GM18873 (cell line): Measurements from ENCODE around the gene SI.
"Not testable (repeated sequence)": the region's sequence is repeated elsewhere in the genome, so short reads cannot be mapped to it uniquely, and the experiment has no call there.

Source experiments
- ATAC-seq: cut with Tn5 transposase; IDR thresholded peaks from one replicate; pipeline ENCODE4 v1.9.1; 2021; ENCODE audit warnings: mild to moderate bottlenecking, moderate library complexity, moderate number of reproducible peaks; ENCODE audit not compliant: unreplicated experiment, low FRiP score

The SI gene

DNA sequence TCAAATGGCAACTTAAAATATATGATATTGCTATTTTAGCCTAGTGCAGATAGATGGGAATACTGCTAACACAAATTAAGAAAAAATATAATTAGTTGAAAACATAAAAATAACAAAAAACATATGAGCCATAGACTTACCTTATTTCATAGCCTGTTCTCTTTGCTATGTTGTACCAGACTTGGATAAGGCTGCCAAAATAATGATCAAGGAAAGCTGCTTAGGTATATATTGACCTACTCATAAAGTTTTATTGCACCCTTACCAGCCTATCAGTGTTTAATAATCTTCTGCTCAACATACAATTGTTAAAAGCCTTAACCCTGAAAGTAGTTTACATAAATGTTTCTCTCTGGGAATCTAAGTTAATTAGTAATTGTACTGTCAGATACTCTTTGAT lies at the start of gene SI:
Gene SI (minus strand): TSS at position 204 of the 400 bp plus-strand sequence. CDS start 2,484 bp downstream, outside the sequence.
- ATAC-seq = no peak

DNA sequence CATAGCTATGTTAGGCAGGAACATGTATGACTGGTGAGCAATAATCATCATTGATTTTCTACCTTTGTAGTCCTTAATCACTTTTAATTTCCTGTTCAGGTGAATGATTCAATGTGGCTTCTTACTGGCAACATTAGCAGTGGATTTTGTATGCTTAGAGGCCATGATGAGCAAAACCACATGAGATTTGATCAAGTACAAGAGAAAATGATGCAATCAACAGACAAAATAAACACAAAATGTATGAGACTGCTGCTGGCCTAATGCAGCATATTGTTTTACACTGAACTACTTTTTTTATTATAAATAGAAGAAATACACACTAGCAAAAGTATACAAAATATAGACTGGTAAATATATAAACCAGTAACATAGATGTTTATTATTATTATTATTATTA lies 47.5 kb upstream of the SI start:
- no peak for ATAC-seq

DNA sequence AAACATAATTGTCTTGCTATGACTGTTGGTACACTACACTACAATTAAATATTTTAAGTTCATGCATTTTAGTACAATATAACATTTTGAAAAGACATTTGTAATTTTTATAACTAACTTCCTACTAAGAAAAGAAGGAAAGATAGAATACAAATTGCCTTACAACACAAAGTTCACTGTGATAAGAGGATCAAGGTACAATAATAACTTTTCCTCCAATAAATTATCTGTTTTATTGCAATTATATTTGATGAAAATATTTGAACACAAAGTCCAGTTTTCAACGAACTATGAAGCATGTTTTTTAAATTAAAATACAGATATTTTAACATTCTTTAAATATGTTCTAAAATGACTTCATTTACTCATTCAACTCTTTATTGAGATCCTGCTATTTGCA lies 33.1 kb upstream of the SI start:
- ATAC-seq = no peak

DNA sequence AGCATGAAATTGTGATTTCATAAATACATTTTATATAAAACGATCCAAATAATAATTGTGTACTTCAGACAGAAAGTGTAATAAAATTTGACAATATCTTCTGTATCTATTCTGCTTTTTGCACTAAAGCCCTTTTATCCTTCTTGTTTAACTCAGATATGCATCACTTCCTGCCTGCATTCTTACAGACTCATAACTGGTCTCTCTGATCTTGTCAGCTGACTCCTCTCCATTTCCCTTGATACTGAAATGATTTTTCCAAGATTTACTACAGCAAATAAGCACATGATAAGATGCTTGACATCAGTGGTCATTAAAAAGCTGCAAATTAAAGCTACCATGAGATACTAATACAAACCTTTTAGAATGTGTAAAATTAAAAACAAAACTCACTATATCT lies 25.3 kb upstream of the SI start:
- ATAC-seq = no peak

DNA sequence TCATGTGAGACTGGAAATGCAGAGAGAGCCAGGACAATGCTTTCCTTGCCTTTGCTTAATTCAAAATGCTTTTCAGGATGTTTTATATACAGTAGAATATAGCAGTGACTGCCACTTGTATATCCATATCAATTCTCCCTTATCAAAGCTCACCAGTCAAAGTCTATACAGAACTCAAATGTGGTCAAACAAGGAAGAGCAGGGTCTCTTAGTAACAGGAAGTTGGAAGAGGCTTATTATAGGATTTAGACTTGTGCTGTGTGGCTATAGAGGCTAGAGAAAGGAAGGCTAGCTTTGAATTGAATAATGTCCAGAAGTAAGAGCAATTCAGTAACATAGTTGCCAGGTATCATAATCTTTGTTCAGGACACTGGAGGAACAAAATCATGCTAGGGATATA lies 4.4 kb upstream of the SI start:
- ATAC-seq = no peak

DNA sequence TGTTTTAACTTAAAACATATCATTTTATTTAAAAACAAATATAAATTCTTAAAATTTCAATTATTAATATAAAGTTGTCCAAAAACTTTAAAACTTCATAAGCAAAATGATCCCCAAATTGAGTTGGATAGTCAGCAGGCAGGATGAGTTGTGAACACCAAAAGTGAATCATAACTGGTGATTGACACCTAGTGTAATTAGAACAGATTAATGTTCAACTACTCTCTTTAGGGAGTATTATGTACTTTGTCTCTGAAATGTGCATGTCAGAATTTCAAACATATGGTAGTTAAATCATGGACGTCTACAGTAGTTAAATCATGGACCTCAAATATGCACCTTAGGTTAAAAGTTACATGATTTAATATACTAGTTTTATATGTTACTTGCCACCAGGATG lies 2.9 kb upstream of the SI start:
- ATAC-seq = no peak

DNA sequence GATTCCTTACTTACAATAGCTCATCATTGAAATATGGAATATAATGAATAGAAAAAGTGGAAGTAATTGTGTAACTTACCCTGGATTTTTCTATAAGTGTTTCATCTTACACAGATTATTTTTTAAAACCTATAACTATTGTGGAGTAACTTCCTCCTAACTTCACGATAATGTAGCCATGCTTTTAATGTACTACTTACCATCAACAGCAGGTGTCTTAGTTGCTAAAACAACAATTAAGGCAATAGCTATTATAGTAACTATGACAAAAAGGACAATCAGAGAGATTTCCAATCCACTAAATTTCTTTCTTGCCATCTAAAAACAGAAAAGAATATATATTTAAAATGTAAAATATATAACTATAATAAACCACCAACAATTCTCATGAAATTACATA lies 2.6 kb downstream of the SI start:
- no peak for ATAC-seq

DNA sequence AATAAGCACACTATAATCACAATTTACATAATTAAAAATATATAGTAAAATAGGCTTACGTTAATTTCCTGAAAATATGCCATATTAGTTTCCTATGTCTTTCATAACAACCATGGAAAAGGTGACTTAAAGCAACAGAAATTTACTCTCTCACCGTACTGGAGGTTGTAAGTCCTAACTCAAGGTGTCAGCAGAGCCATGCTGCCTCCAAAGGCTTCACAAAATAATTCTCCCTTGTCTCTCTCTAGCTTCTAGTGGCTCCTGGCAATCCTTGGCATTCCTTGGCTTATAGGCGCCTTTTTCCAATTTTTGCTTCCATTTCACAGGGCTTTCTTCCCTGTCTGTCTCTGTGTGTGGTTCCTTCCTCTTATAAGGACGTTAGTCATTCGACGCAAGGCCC lies 7.6 kb downstream of the SI start:
- ATAC-seq = no peak

DNA sequence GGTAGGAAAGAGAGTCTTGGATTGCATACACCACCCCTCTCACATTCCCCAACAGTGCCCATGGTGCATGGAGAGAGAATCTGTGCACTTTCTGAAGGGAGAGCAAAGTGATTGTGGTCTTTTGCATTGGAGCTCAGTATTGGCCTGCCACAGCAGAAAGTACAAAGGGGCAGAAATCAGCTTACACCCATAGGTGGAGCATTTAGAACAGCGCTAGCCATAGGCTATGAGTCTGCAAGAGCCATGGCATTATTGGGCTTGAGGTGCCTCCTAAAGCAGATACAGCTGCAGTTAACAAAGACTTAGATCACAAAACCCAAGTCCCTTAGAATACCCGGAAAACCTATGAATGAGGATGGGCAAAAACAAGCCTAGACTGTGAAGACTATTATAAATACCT lies 21.8 kb downstream of the SI start:
- no peak for ATAC-seq

DNA sequence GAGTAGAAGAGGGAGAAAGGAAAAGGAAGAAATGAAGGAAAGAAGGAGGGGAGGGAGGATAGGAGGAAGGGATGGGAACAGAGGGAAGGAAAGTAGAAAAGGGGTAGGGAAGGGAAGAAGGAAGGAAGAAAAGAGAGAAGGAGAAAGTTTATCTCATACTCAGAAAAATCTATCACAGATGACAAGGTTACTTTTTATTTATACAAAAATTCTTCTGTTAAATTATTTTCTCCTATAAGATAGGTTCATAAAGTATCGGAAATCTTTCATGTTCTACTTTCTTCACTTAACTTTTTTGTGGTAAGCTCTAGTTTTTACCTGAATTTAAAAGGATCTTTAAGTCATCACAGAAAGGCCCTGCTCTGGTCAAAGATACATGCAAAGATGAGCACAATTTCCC lies 38.1 kb downstream of the SI start:
- ATAC-seq = no peak

DNA sequence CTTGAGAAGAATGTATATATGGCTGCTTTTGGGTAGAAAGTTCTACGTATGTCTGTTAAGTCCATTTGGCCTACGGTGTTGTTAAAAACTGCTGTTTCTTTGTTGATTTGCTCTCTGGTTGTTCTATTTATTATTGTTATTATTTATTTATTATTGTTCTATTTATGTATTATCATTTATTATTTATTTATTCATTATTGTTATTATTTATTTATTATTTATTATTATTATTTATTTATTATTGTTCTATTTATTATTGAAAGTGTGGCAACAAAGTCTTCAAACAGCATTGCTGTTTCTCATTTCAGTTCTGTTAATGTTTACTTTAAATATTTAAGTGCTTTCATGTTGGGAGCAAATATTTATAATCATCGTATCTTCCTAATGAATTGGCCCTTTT lies 66.7 kb downstream of the SI start:
- ATAC-seq = no peak

DNA sequence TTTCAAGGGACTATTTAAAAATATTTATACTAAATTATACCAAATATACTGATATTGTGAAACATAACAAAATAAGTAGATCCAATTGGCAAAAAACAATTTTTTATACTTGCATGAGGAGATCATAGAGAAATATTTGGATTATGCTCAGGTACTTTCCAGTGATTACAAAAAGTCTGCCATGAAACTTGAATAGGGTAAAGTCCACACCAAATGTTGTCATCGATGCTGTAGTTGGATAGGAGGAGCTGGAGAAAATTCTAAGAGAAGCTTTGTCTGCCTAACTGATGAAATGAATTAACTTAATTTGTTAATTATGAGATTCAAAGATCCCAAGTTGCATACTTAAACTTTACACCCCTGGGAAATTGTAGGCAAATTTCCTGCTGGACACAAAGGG lies 93.3 kb downstream of the SI start:
- ATAC-seq = no peak

DNA sequence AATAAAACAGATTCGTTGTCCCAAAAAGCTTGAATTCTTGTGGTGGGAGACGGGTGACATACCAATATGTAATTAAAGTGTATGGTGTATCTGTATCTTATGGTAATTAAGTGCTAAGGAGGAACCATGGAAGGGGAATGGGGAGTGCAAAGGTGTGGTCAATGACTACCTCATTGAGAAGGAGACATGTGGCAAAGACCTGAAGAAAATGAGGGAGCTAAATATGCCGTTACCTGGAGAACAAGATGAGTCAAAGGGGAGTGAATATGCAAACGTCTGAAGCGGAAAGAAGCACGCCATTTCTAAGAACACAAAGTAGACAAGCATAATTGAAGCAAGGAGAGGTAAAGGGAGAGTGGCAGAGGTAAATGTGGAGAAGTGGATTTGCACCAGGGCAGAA lies 115.7 kb downstream of the SI start:
- no peak for ATAC-seq

DNA sequence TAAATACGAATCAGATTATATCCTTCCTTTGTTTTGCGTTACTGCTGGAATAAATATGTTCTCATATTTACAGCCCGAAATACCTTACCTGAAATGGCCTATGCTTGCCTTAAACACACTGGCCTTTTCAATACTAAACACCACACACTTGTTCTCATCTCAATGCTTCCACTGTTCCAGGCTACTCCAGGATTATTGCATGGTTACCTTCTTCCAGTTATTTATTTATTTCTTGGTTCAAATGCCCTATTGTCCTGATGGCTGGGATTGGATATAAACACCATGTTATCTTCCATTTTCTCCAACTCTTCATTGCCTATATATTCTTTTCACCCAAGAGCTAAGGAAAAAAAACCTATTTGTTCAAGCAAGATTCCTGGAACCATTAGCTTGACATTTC lies 125.3 kb downstream of the SI start:
- ATAC-seq = no peak

DNA sequence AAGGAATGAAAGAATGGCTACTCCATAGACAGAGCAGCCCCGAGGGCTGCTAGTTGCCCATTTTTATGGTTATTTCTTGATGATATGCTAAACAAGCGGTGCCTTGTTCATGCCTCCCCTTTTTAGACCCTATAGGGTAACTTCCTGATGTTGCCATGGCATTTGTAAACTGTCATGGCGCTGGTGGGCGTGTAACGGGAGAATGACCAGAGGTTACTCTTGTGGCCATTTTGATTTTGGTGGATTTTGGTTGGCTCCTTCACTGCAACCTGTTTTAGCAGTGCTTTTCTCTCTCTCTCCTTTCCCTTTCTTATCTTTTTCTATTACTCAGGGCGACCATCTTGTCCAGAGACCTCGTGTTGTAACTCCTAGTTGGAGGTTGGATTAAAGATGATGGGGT lies 126.9 kb downstream of the SI start:
- not testable (repeated sequence) for ATAC-seq

DNA sequence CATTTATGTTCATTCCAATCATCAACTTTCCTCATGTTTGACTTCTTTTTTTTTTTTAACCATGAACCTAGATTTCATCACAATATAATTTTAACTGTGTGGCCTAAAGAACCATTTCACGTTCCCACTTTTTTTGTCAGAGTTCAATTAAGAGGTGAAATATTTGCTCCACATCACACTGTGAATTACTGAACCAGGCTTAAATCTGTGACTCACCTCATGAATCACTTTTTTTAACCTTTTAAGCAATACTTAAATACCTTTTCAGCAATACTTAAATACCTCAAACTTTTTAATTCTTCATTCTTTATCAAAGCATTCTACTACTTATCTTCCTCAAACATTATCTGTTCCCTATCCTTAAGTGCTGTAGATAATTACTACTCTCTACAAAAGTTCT lies 137.6 kb downstream of the SI start:
- ATAC-seq = no peak

DNA sequence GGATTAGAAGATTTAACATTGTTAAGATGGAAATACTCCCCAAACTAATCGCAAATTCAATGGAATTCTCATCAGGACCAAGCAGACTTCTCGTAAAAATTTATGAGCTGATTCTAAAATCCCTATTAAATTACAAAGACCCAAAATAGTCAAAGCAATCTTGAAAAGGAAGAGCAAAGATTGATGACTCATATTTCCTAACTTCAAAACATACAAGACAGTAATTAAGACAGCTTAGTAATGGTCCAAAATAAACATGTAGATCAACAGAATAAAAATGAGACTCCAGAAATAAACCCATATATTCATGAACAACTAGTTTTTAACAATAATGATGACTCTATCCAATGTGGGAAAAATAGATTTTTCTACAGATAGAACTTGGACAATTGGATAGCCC lies 148.7 kb downstream of the SI start:
- no peak for ATAC-seq
